Loucy (cell line): ENCODE data around the gene BIK.
"Not testable (repeated sequence)": the region's sequence is repeated elsewhere in the genome, so short reads cannot be mapped to it uniquely, and the experiment has no call there.

Source experiments
- CTCF ChIP-seq: fragments of 200-600 bp; sonication (generic); conservative IDR thresholded peaks from 2 replicates; pipeline ENCODE4 v1.5.1; 2014; ENCODE audit warnings: mild to moderate bottlenecking, antibody characterized with exemption, low read length
- EZH2phosphoT487 ChIP-seq: fragments of 200-600 bp; IDR thresholded peaks from 2 replicates; pipeline ENCODE4 v1.6.1; 2018; ENCODE audit warnings: antibody characterized with exemption, mild to moderate bottlenecking, moderate library complexity, borderline replicate concordance

GRCh38 chr22:43104950-43105349 lies 5.6 kb upstream of the BIK start:
- TF ChIP-seq CTCF, EZH2phosphoT487: not testable (repeated sequence)
